Ishikawa (cell line): ENCODE measurements around the gene TPK1.

Source experiments
- CREB1 ChIP-seq: IDR thresholded peaks from 2 replicates; pipeline ENCODE4 v1.6.1; 2012; ENCODE audit warnings: low read depth
- EGR1 ChIP-seq: IDR thresholded peaks from 2 replicates; pipeline ENCODE4 v1.6.1; 2012
- EP300 ChIP-seq: IDR thresholded peaks from 2 replicates; pipeline ENCODE4 v1.6.1; 2012; ENCODE audit warnings: borderline replicate concordance
- TAF1 ChIP-seq: IDR thresholded peaks from 2 replicates; pipeline ENCODE4 v1.6.1; 2012; ENCODE audit warnings: low read depth, mild to moderate bottlenecking
- TF ChIP-seq, protein P1 (sequence below): IDR thresholded peaks from 2 replicates; pipeline ENCODE4 v1.6.1; 2012
- TF ChIP-seq, protein P2 (sequence below): IDR thresholded peaks from 2 replicates; pipeline ENCODE4 v1.6.1; 2012

DNA sequence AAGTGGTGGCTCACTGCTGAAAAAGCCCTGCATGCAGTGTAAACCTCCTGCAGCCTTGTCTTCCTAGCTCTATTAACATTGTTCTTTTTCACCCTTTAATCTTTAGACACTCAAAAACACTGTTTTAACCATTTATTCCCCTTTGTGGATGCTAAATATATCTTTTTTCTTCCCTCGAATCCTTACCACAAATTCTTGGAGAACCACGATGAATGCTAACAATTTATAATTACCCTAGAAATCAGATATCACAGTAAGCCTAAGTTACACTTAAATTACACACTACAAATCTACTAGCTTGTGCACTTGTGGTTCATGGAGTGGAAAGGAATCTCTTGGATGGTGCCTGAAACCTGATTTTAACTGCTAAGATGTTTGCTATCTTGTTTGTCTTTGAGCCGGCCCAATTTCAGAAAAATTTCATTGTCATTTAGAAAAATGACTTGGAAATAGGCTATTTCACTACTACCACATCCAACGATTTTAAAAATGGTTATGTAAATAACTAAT, 307.3 kb downstream of the TPK1 start:
- TF ChIP-seq EP300, result no peak
- TF ChIP-seq TAF1, result no peak
- TF ChIP-seq CREB1, result no peak
- TF ChIP-seq, protein P1, sequence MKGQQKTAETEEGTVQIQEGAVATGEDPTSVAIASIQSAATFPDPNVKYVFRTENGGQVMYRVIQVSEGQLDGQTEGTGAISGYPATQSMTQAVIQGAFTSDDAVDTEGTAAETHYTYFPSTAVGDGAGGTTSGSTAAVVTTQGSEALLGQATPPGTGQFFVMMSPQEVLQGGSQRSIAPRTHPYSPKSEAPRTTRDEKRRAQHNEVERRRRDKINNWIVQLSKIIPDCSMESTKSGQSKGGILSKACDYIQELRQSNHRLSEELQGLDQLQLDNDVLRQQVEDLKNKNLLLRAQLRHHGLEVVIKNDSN, result no peak
- no peak for TF ChIP-seq EGR1
- TF ChIP-seq, protein P2, sequence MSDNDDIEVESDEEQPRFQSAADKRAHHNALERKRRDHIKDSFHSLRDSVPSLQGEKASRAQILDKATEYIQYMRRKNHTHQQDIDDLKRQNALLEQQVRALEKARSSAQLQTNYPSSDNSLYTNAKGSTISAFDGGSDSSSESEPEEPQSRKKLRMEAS, result no peak
